ENCODE results near the gene EIF2S1. TPM values are rescaled to one million over a fixed set of nuclear protein-coding genes. Genes with fewer than 3 reads are reported as not detected.

Gene EIF2S1
- total and polyA plus RNA-seq, 2 experiments from 2014 or later = 121 to 170 TPM

DNA sequence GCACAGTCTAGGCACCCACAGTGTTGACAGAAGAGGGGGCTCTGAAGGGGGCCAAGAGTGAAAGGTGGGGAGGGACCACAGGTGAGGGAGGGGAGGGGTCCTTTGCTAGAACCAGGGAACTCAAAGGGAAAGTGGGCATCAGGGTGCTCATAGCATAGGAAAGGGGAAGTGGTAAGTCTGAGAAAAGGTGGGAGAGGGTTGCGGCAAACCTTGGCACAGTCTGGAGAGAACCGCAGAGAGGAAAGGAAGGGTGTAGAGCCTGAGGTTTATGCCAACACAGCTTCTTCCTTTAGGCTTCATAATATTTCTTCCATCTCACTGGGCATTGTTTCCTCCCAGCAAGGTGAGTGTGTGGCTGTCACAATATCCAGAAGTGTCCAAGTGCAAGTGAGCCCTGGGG, 63.3 kb downstream of the EIF2S1 start:
- no peaks in the 10 kb centered on the region for H3K36me3 Mint-ChIP-seq (ENCODE audit: low read depth)
- H3F3A ChIP-seq (replicated peaks; ENCODE audit: low read depth) = no peaks in the 10 kb centered on the region
- H3K27ac ChIP-seq (ENCODE audit: low read depth) = no peak overlapping the region
- no peaks in the 10 kb centered on the region for H3K36me3 ChIP-seq (ENCODE audit: insufficient read depth)
- peaks cover 7% of the 10 kb centered on the region; the same call in 2 of the 3 replicates for H3K4me1 Mint-ChIP-seq
- H4K20me1 ChIP-seq (replicated peaks; ENCODE audit: insufficient read depth) = no peaks in the 10 kb centered on the region
- peaks cover 4% of the 10 kb centered on the region; the same call in 1 of the 2 replicates for H3K4me1 ChIP-seq (ENCODE audit: insufficient read depth)
- no peak for TF ChIP-seq ZNF331 (CRISPR knock-in tag; IDR thresholded peaks at IDR 0.05; ENCODE audit: low read depth)
- TF ChIP-seq, protein P1, sequence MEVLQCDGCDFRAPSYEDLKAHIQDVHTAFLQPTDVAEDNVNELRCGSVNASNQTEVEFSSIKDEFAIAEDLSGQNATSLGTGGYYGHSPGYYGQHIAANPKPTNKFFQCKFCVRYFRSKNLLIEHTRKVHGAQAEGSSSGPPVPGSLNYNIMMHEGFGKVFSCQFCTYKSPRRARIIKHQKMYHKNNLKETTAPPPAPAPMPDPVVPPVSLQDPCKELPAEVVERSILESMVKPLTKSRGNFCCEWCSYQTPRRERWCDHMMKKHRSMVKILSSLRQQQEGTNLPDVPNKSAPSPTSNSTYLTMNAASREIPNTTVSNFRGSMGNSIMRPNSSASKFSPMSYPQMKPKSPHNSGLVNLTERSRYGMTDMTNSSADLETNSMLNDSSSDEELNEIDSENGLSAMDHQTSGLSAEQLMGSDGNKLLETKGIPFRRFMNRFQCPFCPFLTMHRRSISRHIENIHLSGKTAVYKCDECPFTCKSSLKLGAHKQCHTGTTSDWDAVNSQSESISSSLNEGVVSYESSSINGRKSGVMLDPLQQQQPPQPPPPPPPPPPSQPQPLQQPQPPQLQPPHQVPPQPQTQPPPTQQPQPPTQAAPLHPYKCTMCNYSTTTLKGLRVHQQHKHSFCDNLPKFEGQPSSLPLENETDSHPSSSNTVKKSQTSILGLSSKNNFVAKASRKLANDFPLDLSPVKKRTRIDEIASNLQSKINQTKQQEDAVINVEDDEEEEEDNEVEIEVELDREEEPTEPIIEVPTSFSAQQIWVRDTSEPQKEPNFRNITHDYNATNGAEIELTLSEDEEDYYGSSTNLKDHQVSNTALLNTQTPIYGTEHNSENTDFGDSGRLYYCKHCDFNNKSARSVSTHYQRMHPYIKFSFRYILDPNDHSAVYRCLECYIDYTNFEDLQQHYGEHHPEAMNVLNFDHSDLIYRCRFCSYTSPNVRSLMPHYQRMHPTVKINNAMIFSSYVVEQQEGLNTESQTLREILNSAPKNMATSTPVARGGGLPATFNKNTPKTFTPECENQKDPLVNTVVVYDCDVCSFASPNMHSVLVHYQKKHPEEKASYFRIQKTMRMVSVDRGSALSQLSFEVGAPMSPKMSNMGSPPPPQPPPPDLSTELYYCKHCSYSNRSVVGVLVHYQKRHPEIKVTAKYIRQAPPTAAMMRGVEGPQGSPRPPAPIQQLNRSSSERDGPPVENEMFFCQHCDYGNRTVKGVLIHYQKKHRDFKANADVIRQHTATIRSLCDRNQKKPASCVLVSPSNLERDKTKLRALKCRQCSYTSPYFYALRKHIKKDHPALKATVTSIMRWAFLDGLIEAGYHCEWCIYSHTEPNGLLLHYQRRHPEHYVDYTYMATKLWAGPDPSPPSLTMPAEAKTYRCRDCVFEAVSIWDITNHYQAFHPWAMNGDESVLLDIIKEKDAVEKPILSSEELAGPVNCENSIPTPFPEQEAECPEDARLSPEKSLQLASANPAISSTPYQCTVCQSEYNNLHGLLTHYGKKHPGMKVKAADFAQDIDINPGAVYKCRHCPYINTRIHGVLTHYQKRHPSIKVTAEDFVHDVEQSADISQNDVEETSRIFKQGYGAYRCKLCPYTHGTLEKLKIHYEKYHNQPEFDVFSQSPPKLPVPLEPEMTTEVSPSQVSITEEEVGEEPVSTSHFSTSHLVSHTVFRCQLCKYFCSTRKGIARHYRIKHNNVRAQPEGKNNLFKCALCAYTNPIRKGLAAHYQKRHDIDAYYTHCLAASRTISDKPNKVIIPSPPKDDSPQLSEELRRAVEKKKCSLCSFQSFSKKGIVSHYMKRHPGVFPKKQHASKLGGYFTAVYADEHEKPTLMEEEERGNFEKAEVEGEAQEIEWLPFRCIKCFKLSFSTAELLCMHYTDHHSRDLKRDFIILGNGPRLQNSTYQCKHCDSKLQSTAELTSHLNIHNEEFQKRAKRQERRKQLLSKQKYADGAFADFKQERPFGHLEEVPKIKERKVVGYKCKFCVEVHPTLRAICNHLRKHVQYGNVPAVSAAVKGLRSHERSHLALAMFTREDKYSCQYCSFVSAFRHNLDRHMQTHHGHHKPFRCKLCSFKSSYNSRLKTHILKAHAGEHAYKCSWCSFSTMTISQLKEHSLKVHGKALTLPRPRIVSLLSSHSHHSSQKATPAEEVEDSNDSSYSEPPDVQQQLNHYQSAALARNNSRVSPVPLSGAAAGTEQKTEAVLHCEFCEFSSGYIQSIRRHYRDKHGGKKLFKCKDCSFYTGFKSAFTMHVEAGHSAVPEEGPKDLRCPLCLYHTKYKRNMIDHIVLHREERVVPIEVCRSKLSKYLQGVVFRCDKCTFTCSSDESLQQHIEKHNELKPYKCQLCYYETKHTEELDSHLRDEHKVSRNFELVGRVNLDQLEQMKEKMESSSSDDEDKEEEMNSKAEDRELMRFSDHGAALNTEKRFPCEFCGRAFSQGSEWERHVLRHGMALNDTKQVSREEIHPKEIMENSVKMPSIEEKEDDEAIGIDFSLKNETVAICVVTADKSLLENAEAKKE (CRISPR knock-in tag; IDR thresholded peaks at IDR 0.05) = no peak
- TF ChIP-seq, protein P2, sequence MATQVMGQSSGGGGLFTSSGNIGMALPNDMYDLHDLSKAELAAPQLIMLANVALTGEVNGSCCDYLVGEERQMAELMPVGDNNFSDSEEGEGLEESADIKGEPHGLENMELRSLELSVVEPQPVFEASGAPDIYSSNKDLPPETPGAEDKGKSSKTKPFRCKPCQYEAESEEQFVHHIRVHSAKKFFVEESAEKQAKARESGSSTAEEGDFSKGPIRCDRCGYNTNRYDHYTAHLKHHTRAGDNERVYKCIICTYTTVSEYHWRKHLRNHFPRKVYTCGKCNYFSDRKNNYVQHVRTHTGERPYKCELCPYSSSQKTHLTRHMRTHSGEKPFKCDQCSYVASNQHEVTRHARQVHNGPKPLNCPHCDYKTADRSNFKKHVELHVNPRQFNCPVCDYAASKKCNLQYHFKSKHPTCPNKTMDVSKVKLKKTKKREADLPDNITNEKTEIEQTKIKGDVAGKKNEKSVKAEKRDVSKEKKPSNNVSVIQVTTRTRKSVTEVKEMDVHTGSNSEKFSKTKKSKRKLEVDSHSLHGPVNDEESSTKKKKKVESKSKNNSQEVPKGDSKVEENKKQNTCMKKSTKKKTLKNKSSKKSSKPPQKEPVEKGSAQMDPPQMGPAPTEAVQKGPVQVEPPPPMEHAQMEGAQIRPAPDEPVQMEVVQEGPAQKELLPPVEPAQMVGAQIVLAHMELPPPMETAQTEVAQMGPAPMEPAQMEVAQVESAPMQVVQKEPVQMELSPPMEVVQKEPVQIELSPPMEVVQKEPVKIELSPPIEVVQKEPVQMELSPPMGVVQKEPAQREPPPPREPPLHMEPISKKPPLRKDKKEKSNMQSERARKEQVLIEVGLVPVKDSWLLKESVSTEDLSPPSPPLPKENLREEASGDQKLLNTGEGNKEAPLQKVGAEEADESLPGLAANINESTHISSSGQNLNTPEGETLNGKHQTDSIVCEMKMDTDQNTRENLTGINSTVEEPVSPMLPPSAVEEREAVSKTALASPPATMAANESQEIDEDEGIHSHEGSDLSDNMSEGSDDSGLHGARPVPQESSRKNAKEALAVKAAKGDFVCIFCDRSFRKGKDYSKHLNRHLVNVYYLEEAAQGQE (IDR thresholded peaks at IDR 0.05; ENCODE audit: unreplicated experiment) = no peak
- no peak overlapping the region for H3K27ac Mint-ChIP-seq
- DNase-seq (ENCODE audit: low spot score) (no peak), ATAC-seq (no peak)
- no peak overlapping the region for H3K4me3 ChIP-seq
- peaks cover 2% of the 10 kb centered on the region for H3K27me3 Mint-ChIP-seq (ENCODE audit: insufficient read depth, low read depth, poor library complexity)
- no peak overlapping the region for H2AFZ ChIP-seq
- H3K4me2 ChIP-seq = no peak overlapping the region
- H3K4me3 Mint-ChIP-seq = no peak overlapping the region
- no peaks in the 10 kb centered on the region for H3K27me3 ChIP-seq (ENCODE audit: insufficient read depth)
- H3K9me3 Mint-ChIP-seq = no peaks in the 10 kb centered on the region
- H3K9me2 ChIP-seq (ENCODE audit: insufficient read depth) = no peaks in the 10 kb centered on the region
- H3K79me2 ChIP-seq (replicated peaks; ENCODE audit: insufficient read depth) = no peaks in the 10 kb centered on the region

All from GM23338 (cell line).